ENCODE measurements around the gene ATXN1.

The ATXN1 gene

DNA sequence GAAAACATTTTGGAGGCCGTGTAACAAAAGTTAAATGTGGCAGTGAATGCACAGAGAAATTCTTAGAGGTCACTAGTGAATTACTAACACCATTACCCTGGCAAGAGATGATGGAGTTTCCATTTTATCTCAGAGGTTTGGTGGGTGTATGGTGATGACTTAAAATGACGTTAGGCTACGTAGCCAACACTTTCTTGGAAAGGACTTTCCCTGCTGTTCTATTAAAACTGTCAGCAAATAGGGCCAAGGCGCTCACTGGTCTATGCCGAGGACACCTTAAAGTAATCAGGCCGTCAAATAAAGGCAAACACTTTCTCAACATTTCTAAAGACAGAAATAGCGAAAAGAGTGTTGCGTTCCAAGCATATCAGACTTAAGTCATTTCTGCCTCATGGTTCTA, 362.1 kb downstream of the ATXN1 start:
- no peak overlapping the region for H3K4me3 ChIP-seq (ENCODE audit: low read depth, low read length)
- TF ChIP-seq CTCF (IDR thresholded peaks at IDR 0.05; ENCODE audit: borderline replicate concordance, insufficient read depth, low read depth, low read length), result no peak

DNA sequence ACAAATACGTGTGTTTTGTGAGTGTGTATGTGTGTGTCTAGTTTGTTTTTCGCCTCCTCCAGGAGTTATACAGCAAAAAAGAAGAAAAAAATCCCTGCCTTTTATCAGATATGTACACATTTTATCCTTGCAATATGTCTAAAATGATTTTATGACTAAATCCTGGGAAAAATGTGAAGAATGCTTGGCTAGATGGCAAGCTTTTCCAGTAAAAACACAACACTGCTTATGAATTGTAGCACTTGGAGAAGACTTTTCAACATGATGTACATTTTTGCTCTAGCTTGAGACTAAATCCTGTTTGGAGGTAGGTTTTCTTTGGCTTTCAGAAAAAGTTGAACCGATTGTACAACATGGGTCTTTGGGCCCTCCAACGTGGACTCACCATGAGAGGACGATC, 362.7 kb downstream of the ATXN1 start:
- H3K4me3 ChIP-seq (ENCODE audit: low read depth, low read length), result no peak overlapping the region
- TF ChIP-seq CTCF (IDR thresholded peaks at IDR 0.05; ENCODE audit: borderline replicate concordance, insufficient read depth, low read depth, low read length), result no peak

- no peak overlapping the region for H3K4me3 ChIP-seq (ENCODE audit: low read depth, low read length)
- no peak for TF ChIP-seq CTCF (IDR thresholded peaks at IDR 0.05; ENCODE audit: borderline replicate concordance, insufficient read depth, low read depth, low read length)
Measured at GRCh38 chr6:16397623-16398022, 363.6 kb downstream of the ATXN1 start.

GRCh38 chr6:16396497-16397319, 364.6 kb downstream of the ATXN1 start:
- TF ChIP-seq CTCF (IDR thresholded peaks at IDR 0.05; ENCODE audit: borderline replicate concordance, insufficient read depth, low read depth, low read length), result no peak
- no peak overlapping the region for H3K4me3 ChIP-seq (ENCODE audit: low read depth, low read length)

DNA sequence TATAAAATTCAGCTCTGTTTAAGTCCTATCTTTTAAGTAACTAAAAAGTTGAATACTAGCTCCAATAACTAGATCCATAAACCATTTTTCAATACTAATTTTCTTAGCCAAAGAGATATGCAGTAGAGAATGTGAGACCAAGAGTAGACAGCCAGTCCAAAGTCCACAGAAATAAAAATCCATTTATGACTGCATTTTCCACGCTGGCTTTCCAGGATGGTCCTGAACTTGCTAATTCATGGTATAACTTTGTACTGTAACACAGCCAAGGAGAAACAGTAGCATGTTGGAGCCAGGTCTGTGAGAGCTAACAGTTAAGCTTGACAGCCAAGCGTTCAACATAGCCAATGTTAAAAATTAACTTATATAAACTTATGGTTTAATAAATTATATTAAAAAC, 366.6 kb downstream of the ATXN1 start:
- H3K4me3 ChIP-seq (ENCODE audit: low read depth, low read length), result no peak overlapping the region
- no peak for TF ChIP-seq CTCF (IDR thresholded peaks at IDR 0.05; ENCODE audit: borderline replicate concordance, insufficient read depth, low read depth, low read length)

DNA sequence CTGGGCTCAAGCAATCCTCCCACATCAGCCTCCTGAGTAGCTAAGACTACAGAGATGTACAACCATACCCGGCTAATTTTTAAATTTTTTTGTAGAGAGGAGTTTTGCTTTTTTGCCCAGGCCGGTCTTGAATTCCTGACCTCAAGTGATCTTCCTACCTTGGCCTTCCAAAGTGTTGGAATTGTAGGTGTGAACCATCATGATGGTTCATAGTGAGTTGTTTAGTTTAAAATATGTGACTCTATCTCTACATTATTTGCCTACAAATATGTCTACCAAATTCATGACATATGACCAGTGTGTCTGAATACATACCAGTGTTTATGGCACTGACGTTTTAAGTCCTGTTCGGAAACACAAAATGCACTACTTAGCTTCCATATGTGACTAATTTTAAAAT, 367.9 kb downstream of the ATXN1 start:
- H3K4me3 ChIP-seq (ENCODE audit: low read depth, low read length), result no peak overlapping the region
- TF ChIP-seq CTCF (IDR thresholded peaks at IDR 0.05; ENCODE audit: borderline replicate concordance, insufficient read depth, low read depth, low read length), result no peak

DNA sequence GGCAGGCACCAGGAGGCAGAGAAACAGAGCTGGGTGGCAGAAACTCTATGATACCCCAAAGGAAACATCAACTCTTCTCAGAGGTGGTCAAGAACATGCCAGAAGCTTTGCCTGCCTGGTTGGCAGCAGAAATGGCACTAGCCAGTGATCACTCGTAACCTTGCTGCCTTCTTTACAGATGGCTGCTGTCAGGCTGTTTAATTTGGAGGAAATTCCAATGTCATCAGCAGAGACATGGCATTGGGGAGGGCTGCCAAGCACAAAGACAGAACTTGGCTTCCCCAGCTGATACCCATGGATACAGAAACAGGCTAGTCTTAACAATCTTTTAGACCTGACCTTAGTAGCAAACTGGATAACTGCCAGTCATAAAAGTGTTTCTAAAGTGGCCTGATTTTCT, 369.2 kb downstream of the ATXN1 start:
- TF ChIP-seq CTCF (IDR thresholded peaks at IDR 0.05; ENCODE audit: borderline replicate concordance, insufficient read depth, low read depth, low read length), result no peak

More for the DNA sequence above, 369.2 kb downstream of the ATXN1 start:
- no peak overlapping the region for H3K4me3 ChIP-seq (ENCODE audit: low read depth, low read length)

Data from GM12875 (cell line).